Stimulated activated CD4-positive, alpha-beta T cell treated with anti-CD3 and anti-CD28 coated beads, Interleukin-4, amount 100 ng/mL, for 4 hours (primary cell): ENCODE measurements around the gene FFAR2.
"Not testable (repeated sequence)": the region's sequence is repeated elsewhere in the genome, so short reads cannot be mapped to it uniquely, and the experiment has no call there.

Experiments used
- DNase-seq, 2 experiments: peaks; one replicate each; pipeline ENCODE4 v3.0.0-alpha.2; 2020

FFAR2 gene

DNA sequence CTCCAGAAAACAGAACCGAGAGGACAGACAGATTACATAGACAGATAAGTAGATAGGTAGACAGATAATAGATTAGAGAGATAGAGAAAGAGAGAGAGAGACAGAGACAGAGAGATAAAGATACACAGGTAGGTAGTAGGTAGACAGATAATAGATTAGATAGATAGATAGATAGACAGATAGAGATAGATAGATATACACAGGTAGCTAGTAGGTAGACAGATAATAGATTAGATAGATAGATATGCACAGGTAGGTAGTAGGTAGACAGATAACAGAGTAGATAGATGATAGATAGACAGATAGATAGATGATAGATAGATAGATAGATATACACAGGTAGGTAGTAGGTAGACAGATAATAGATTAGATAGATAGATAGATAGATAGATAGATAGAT lies 10.1 kb downstream of the FFAR2 start:
- no peak for DNase-seq

DNA sequence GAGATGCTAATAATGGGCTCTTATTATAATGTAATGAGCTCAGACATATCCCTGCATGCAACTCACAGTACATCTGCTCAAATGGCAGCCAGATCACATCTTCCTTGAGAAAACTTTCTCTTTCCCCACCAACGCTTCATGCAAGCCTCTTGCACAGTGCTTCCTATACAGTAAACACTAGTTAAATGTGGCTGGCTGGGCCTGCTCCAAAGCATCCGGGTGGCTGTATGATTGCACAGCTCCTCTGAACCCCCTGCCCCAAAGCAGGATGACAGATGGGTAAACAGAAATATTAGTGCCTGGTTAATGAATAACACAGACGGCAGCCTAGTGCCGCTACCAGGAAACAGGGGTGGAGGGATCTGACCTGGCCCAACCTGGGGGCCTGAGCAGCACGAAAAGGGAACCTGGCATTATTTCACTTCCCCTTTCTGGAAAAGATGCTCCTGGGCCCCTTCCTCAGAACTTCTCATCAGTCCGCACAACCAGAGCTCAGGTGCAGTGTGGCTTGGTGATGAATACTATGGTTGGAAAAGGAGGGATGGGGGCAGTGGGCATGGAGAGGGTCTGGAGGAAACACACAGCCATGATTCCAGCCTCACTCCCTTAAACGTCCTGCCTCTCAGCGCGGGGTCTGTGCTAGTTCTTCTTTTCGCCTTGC lies 10.8 kb downstream of the FFAR2 start:
- no peak for DNase-seq

- no peak for DNase-seq
These were observed 11.5 kb downstream of the FFAR2 start for GRCh38 chr19:35459414-35460082.

- DNase-seq, result no peak
These were observed 12.6 kb downstream of the FFAR2 start for GRCh38 chr19:35460608-35461007.

- no peak for DNase-seq
These were observed 13.0 kb downstream of the FFAR2 start for GRCh38 chr19:35461060-35461459.

DNA sequence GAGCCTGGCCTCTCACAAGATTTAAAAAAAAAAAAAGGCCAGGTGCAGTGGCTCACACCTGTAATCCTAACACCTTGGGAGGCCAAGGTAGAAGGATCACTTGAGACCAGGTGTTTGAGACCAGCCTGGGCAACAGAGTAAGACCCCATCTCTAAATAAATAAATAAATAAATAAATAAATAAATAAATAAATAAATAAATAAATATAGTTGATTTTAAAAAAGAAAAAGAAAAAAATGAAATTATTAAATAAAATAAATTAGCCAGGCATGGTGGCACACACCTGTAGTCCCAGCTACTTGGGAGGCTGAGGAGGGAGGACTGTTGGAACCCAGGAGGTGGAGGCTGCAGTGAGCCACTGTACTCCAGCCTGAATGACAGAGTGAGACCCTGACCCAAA lies 13.7 kb downstream of the FFAR2 start:
- DNase-seq, result not testable (repeated sequence)

- DNase-seq, result peak in 1 of 2 experiments; percentile 24
These were observed 14.5 kb downstream of the FFAR2 start for GRCh38 chr19:35462476-35462953.

DNA sequence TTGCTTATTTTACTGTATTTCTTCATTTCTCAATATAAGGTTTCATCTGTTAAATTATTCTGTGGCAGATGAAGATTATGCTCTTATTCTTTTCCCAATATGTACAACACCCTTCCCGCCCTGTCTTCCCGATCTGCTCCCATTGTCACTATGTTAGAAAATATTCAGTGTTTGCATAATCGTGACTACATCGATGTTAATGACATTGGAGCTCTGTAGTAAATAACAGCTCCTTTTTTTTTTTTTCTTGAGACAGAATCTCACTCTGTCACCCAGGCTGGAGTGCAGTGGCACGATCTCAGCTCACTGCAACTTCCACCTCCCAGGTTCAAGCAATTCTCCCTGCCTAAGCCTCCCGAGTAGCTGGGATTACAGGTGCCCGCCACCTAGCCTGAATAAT lies 14.9 kb downstream of the FFAR2 start:
- DNase-seq, result not testable (repeated sequence)

GRCh38 chr19:35466259-35466658 lies 18.2 kb downstream of the FFAR2 start:
- no peak for DNase-seq

- peak; percentile 45 to 54 for DNase-seq
These were observed 20.6 kb downstream of the FFAR2 start for GRCh38 chr19:35468637-35469036.

DNA sequence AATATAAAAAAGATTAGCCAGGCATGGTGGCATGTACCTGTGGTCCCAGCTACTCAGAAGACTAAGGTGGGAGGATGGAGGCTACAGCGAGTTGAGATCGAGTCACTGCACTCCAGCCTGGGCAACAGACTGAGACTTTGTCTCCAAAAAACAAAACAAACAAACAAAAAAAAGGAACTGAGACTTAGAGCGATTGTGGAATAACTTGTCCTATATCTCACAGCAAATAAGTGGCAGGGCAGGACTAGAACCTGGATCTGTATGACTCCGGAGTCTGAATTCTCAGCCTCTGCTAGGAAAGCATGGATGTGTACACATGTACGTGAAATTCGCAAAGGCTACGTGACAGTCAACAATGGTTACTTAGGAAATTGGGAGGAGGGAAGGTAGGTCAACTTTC lies 22.1 kb downstream of the FFAR2 start:
- no peak for DNase-seq

- DNase-seq, result not testable (repeated sequence)
These were observed 23.0 kb downstream of the FFAR2 start for GRCh38 chr19:35471075-35471474.

DNA sequence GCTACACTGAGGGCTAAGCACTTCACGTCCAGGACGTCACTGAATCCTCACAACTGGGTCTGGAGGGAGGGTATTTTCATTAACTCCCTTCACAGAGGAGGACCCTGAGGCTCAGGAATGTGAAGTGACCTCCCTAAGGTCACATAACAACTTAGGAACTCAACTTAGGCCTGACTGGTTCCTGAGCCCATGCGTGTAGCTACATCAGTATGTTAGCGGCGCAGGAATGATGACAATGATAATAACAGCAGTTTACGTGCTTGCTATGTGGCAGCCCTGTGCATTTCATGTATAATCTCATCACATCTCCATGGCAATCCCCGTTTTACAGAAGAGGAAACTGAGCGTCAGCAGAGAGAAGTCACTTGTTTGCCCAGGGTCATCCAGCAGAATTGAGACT lies 23.9 kb downstream of the FFAR2 start:
- no peak for DNase-seq

- DNase-seq, result no peak
These were observed 26.0 kb downstream of the FFAR2 start for GRCh38 chr19:35474104-35474503.

DNA sequence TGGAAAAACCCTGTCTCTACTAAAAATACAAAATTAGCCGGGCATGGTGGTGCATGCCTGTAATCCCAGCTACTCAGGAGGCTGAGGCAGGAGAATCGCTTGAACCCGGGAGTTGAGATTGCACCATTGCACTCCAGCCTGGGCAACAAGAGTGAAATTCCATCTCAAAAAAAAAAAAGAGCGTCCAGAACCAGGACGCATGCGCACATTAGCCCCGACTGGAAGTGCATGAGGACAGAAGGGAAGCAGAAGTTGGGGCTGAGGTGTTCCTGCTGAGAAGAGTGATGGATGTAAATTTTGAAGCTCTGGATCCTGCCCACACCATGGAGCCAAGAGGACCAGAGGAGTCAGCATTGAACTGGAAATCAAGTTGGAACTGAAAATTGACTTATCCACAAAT lies 26.5 kb downstream of the FFAR2 start:
- not testable (repeated sequence) for DNase-seq

DNA sequence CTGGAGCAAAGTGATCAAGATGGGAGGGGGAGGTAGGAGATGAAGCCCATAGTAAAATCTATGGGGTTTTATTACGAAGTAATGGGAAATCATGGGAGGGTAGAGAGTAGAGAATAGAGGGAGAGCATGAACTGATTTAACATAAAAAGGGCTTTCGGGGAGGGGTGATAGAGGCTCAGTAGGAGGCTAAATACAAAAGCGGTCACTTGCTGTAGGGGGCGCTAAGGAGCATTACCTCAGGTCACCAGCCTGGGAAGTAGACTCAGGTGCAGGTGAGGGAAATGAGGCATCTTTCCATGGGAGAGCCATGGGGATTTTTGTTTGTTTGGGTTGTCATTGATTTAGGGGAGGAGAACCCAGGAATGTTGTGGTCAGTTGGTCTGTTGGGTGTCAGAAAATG lies 28.1 kb downstream of the FFAR2 start:
- no peak for DNase-seq

- no peak for DNase-seq
These were observed 31.0 kb downstream of the FFAR2 start for GRCh38 chr19:35478794-35479677.

- no peak for DNase-seq
These were observed 35.0 kb downstream of the FFAR2 start for GRCh38 chr19:35483089-35483488.

- no peak for DNase-seq
These were observed 36.4 kb downstream of the FFAR2 start for GRCh38 chr19:35484252-35485036.

DNA sequence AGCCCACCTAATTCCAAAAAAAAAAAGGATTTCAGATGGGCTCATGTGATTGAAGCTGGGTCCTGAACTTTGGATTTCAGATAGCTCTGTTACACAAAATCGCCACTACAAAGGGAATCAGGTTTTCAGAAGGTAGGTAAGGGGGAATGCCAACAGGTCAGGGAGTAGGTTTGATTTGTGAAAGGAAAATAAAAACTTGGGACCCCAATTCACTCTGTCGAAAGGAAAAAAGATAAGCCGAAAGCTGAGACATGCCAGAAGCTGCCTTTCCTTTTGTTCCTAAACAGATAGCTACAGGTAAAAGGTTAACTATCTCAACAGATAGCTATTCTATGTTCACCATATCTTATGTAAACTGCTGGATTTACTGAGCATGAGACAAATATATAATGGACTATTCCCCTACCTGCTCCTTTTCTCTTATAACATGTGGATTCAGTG lies 38.2 kb downstream of the FFAR2 start:
- no peak for DNase-seq

GRCh38 chr19:35487656-35488182 lies 39.7 kb downstream of the FFAR2 start:
- DNase-seq, result no peak

- DNase-seq, result no peak
These were observed 40.6 kb downstream of the FFAR2 start for GRCh38 chr19:35488677-35489076.
